GM21515 (cell line): Measurements from ENCODE around the gene SLX1B.
"Not testable (repeated sequence)": the region's sequence is repeated elsewhere in the genome, so short reads cannot be mapped to it uniquely, and the experiment has no call there.

Experiments
- ATAC-seq: cut with Tn5 transposase; IDR thresholded peaks from one replicate; pipeline ENCODE4 v1.9.1; 2021; ENCODE audit not compliant: unreplicated experiment

The SLX1B gene

DNA sequence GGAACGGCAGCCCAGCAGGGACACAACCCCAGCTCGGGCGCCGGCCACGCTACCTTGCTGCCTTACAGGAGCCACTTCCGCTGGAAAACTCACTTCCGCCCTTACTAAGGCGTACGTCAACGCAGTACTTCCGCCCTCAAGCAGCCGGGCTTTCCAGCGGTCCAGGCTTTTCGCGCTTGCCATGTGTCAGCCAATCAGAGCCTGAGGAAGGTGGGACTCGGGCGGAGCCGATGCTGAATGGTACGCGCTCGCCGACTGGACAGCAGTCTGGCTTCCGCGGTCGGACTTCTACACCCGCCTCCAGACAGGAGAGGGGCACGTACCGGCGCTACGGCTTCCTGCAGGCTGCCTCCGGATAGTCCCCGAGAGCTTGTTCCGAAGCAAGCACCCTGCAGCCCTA, at the start of gene SLX1B, which contains the start of gene BOLA2:
TSS of gene SLX1B (plus strand) at position 265 of the 400 bp plus-strand sequence.
TSS of gene BOLA2 (minus strand) at position 83 of the 400 bp plus-strand sequence. CDS start 98 bp downstream, outside the sequence.
- peak; percentile 79 for ATAC-seq

- not testable (repeated sequence) for ATAC-seq
Observed at GRCh38 chr16:29405249-29405648, 49.1 kb upstream of the SLX1B start.

GRCh38 chr16:29423587-29423986, 30.7 kb upstream of the SLX1B start:
- ATAC-seq = not testable (repeated sequence)

- ATAC-seq = not testable (repeated sequence)
Observed at GRCh38 chr16:29425390-29425789, 28.9 kb upstream of the SLX1B start.

GRCh38 chr16:29453754-29454153, 579 bp upstream of the SLX1B start:
- peak; percentile 14 for ATAC-seq

DNA sequence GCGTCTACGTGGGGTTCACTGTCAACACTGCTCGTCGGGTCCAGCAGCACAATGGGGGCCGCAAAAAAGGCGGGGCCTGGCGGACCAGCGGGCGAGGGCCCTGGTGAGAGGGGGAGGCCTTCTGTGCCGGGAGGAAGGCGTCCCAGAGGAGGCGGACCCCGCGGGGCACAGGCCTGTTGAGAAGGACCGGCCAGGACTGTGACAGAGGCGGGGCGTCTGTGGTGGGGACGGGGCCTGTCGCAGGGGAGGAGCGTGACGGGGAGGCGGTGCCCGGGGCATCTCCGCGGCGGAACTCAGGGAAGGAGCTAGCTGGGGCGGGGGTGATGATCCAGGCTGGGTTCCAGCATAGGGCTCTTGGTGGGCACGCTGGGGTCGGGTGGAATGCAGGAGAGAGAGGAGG, 495 bp downstream of the SLX1B start:
- ATAC-seq = peak; percentile 53

DNA sequence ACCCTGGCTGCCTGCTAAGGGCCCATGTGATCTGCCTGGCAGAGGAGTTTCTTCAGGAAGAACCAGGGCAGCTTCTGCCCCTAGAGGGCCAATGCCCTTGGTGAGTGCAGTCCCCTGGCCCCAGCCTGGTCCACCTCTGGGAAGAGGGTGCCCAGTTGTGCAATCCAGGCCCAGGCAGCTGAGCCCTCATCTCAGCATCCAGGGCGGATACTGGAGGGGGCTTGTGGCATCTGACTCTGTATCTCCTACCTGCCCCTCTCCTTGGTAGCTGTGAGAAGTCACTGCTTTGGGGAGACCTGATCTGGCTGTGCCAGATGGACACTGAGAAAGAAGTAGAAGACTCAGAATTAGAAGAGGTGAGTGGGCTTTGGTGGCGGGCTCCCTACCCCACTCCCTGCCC, 3.3 kb downstream of the SLX1B start:
- not testable (repeated sequence) for ATAC-seq

- not testable (repeated sequence) for ATAC-seq
Observed at GRCh38 chr16:29459706-29460646, 5.6 kb downstream of the SLX1B start, which contains the start of gene SULT1A4. SULT1A4 (plus strand) TSS chr16:29459913; CDS start chr16:29461386, 1,473 bp downstream.

DNA sequence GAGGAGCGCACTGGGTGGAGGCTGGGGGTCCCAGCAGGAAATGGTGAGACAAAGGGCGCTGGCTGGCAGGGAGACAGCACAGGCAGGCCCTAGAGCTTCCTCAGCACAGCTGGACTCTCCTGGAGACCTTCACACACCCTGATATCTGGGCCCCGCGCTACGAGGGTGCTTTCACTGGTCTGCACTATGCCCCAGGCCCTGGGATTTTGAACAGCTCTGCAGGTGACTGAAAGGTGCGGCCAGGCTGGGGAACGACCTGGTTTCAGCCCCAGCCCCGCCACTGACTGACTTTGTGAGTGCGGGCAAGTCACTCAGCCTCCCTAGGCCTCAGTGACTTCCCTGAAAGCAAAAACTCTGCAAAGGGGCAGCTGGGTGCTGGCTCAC, 6.3 kb downstream of the SLX1B start:
- ATAC-seq = not testable (repeated sequence)

DNA sequence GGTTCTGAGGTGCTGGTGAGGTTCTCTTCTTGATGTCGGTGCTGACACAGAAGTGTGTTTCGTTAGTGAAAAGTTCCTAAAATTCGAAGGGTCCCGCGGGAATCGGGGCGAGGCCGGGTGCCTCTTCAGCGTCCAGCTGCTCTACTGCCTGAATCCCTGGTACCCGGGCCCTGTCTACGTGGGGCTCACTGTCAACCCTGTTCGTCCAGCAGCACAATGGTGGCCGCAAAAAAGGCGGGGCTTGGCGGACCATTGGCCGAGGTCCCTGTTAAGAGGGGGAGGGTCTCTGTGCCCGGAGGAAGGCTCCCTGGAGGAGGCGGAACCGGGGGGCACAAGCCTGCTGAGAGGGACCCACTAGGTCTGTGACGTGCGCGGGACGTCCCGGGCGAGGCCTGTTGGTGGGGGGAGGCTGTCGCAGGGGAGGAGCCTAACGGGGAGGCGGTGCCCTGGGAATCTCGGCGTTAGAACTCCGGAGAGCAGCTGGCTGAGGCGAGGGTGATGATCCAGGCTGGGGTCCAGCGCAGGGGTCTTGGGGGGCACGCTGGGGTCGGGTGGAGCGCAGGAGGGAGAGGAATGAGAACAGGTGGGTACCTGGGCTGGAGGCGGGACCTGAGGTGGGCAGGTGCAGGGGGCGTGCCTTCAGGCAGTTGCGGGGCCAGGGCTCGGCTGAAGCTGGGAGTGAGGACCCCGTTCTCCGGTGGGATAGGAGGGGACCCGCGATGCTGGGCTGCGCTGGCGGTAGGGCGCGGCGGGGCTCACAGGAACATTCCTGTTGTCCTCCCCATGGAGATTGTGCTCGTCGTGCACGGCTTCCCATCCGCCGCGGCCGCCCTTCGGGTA, 11.9 kb downstream of the SLX1B start:
- not testable (repeated sequence) for ATAC-seq

GRCh38 chr16:29466904-29467303, 12.6 kb downstream of the SLX1B start:
- not testable (repeated sequence) for ATAC-seq

- ATAC-seq = not testable (repeated sequence)
Observed at GRCh38 chr16:29467654-29468366, 13.5 kb downstream of the SLX1B start.

DNA sequence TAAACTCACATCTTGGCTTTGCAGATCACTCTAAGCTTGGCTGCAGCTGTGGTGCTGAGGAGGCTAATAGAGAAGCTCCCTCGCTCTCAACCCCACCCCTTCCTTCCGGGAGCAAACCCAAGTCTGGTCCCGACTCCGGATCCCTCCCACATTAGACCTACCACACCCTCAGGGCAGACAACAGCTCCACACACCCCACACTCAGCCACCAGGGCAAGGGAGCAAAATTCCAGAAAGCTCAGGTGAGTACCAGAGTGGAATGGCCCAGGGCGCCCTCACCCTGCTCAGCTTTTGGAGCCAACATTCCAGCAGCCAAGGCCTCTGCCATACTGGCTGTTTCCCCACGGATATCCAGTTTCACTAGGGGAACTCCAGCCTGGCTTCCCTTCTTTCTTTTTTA, 15.3 kb downstream of the SLX1B start:
- ATAC-seq = peak; percentile 48

- not testable (repeated sequence) for ATAC-seq
Observed at GRCh38 chr16:29472065-29472464, 17.7 kb downstream of the SLX1B start.

DNA sequence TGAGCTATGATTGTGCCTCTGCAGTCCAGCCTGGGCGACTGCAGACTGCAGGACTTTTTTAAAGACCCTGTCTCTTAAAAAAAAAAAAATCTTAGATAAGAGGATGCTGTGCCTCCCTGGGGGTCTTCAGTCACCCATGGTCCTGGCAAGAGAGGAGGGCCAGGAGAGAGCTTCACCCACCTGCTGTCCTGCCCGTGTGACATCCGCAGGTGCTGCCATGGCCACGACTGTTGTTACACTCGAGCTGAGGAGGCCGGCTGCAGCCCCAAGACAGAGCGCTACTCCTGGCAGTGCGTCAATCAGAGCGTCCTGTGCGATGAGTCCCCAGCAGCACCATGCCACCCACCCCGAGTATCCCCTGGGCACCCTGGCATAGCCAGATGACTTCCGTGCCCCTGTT, 27.9 kb downstream of the SLX1B start:
- not testable (repeated sequence) for ATAC-seq

- not testable (repeated sequence) for ATAC-seq
Observed at GRCh38 chr16:29506308-29506707, 52.0 kb downstream of the SLX1B start, which contains the start of gene NPIPB12. NPIPB12 (minus strand) TSS chr16:29506408.
